Prostate gland (tissue), 2 donors: ENCODE measurements around the gene DDX11. TPM values are rescaled to one million over a fixed set of nuclear protein-coding genes. Genes with fewer than 3 reads are reported as not detected.

Experiments
- DNase-seq: peaks from one replicate; pipeline ENCODE4 v3.0.0-alpha.2; 2019; ENCODE audit warnings: low spot score
- H3K27ac ChIP-seq, 2 donors: fragments of 200-600 bp; sonication (generic); 2 replicates each; pipeline ENCODE4 v1.5.1; 2017 to 2019
- H3K27me3 ChIP-seq: fragments of 200-600 bp; sonication (generic); replicated peaks from 2 replicates; pipeline ENCODE4 v1.5.1; 2019; ENCODE audit not compliant: insufficient read depth
- H3K36me3 ChIP-seq, 2 donors: fragments of 200-600 bp; sonication (generic); 1 replicate in 1 of 2; 2 replicates in 1 of 2; pipeline versions ENCODE4 v1.5.1 to v1.8.1; 2017 to 2019
- H3K4me1 ChIP-seq: fragments of 200-600 bp; sonication (generic); replicated peaks from 2 replicates; pipeline ENCODE4 v1.5.1; 2019
- H3K4me3 ChIP-seq, 2 donors: fragments of 200-600 bp; sonication (generic); 2 replicates each; pipeline ENCODE4 v1.5.1; 2017 to 2019
- H3K9me3 ChIP-seq: fragments of 200-600 bp; sonication (generic); 2 replicates; pipeline ENCODE4 v1.5.1; 2017
- CTCF ChIP-seq, 4 experiments: fragments of 200-600 bp in 2 of 4; fragments of 450-650 bp in 2 of 4; sonication (generic) in 2 of 4; IDR thresholded peaks; 1 replicate in 3 of 4; 2 replicates in 1 of 4; pipeline ENCODE4 v1.5.1; 2016 to 2019; ENCODE audit warnings: antibody characterized with exemption in 4 of 4, mild to moderate bottlenecking in 2 of 4, moderate library complexity in 2 of 4
- POLR2A ChIP-seq: fragments of 450-650 bp; IDR thresholded peaks from one replicate; pipeline ENCODE4 v1.6.1; 2016; ENCODE audit warnings: antibody characterized with exemption, mild to moderate bottlenecking
- POLR2AphosphoS5 ChIP-seq: sonication (generic); formaldehyde crosslinking; IDR thresholded peaks from one replicate; pipeline ENCODE4 v1.6.1; 2017; ENCODE audit warnings: antibody characterized with exemption
- WGBS: methylation state at CpG from one replicate; pipeline ENCODE4 v1.1.5; 2018; 5-methylcytosine and 5-hydroxymethylcytosine counted together
- intact Hi-C: fragments of 100-400 bp; cut with DNase I; formaldehyde crosslinking; loops from one replicate; pipeline ENCODE4 v1.14.2; 2022
- total RNA-seq, 2 donors: library from RNA; depleted of rRNA; stranded (reverse); fragments of >200 nt; gene quantifications; one replicate each; pipeline ENCODE4 v1.1.0, GENCODE V29; 2016

The DDX11 gene
- total RNA-seq, 2 donors from 2014 or later, result 24.2 to 49.0 TPM

DNA sequence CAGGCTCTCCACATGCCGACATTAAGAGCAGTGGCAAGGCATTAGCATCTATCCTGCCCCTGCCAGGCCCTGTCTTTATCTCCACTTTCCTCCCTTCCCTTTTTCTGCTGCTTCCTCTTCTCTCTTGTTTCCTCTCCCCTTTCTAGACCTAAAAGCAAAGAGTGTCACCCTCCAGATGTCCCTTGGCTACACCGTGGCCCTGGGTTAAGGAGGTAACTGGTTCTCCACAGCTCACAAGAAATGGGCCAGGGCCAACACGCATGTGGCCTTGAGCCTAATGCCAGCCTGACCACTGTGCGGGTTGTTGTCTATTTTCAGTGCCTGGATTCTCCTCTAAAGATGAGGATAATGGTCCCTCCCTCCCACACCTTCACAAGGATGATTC, 41.7 kb upstream of the DDX11 start:
- WGBS, result 83% methylated on average over 4 of the region's 4 CpGs
- intact Hi-C loops, result no loop called here
- Histone ChIP-seq H3K9me3 (no peaks in the 10 kb centered on the region), H3K27me3 (no peaks in the 10 kb centered on the region), H3K4me1 (no peaks in the 10 kb centered on the region), H3K36me3 (no peaks in the 10 kb centered on the region), H3K4me3 (no peak overlapping the region), H3K27ac (no peak overlapping the region)
- no peak for DNase-seq
- TF ChIP-seq CTCF (IDR thresholded peaks at IDR 0.05) (no peak), POLR2AphosphoS5 (no peak), POLR2A (no peak)

- TF ChIP-seq POLR2AphosphoS5, result no peak
- no peak for TF ChIP-seq CTCF (IDR thresholded peaks at IDR 0.05)
- no peak for TF ChIP-seq POLR2A
- no peak overlapping the region for H3K4me3 ChIP-seq
- no peaks in the 10 kb centered on the region for H3K36me3 ChIP-seq
- no peaks in the 10 kb centered on the region for H3K27me3 ChIP-seq
- no peaks in the 10 kb centered on the region for H3K4me1 ChIP-seq
- intact Hi-C loops, result no loop called here
- no peak overlapping the region for H3K27ac ChIP-seq
- no peak for DNase-seq
- 67% methylated on average over 3 of the region's 3 CpGs for WGBS
- H3K9me3 ChIP-seq, result no peaks in the 10 kb centered on the region
Observed at GRCh38 chr12:31033146-31033545, 40.5 kb upstream of the DDX11 start.

DNA sequence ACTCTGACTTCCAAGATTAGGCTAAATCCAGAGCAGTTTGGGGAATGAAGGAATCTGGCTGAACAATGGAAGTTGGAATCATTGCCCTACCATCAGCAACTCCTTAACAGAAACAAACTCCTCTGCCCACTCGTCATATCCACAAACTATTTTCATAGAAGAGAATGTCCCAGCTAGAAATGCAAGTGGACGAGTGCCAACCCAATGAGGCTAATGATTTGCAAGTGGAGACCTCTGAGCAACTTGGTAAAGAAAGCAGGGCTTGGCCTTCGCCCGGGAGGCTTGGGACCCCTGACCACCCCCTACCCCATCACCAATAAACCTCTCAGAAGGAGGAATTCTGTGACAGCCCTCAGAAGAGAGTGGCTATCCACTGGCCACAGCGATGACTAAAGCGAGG, 40.0 kb upstream of the DDX11 start:
- intact Hi-C loops, result no loop called here
- TF ChIP-seq POLR2AphosphoS5 (no peak), POLR2A (no peak), CTCF (IDR thresholded peaks at IDR 0.05) (no peak)
- H3K4me1 ChIP-seq, result no peaks in the 10 kb centered on the region
- WGBS, result 59% methylated on average over 6 of the region's 6 CpGs
- no peak for DNase-seq
- no peaks in the 10 kb centered on the region for H3K27me3 ChIP-seq
- H3K4me3 ChIP-seq, result no peak overlapping the region
- H3K9me3 ChIP-seq, result no peaks in the 10 kb centered on the region
- no peaks in the 10 kb centered on the region for H3K36me3 ChIP-seq
- peak overlapping the region in 1 of 2 donors; percentile 22 for H3K27ac ChIP-seq

DNA sequence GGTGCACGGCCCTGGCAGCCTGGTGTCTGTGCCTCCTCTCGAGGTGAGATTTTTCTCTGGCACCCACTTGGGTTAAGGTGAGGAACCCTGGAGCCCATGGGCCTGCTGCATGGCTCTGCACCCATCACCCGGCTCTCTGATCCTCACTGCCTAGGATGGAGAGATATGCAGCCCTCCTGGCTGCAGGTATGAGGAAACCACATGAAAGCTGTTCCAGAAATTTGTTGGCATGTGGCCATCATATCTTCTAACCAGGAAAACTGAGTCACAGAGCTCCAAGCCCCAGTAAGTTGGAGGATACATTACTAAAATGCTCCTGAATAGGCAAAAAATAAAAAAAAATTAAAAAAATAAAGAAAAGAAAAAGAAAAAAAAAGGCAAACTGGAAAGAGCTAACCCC, 39.3 kb upstream of the DDX11 start:
- intact Hi-C loops, result no loop called here
- WGBS, result 87% methylated on average over 3 of the region's 3 CpGs
- H3K27me3 ChIP-seq, result no peaks in the 10 kb centered on the region
- H3K4me3 ChIP-seq, result no peak overlapping the region
- no peaks in the 10 kb centered on the region for H3K9me3 ChIP-seq
- TF ChIP-seq CTCF (IDR thresholded peaks at IDR 0.05), result no peak
- TF ChIP-seq POLR2AphosphoS5, result no peak
- TF ChIP-seq POLR2A, result no peak
- no peak for DNase-seq
- H3K27ac ChIP-seq, result peak overlapping the region in 1 of 2 donors; percentile 22
- no peaks in the 10 kb centered on the region for H3K4me1 ChIP-seq
- no peaks in the 10 kb centered on the region for H3K36me3 ChIP-seq

GRCh38 chr12:31035226-31035625, 38.4 kb upstream of the DDX11 start:
- TF ChIP-seq POLR2A, result no peak
- no peak for TF ChIP-seq POLR2AphosphoS5
- TF ChIP-seq CTCF (IDR thresholded peaks at IDR 0.05), result no peak
- DNase-seq, result no peak
- intact Hi-C loops, result no loop called here
- Histone ChIP-seq H3K9me3 (no peaks in the 10 kb centered on the region), H3K4me1 (no peaks in the 10 kb centered on the region), H3K27me3 (no peaks in the 10 kb centered on the region), H3K27ac (no peak overlapping the region), H3K36me3 (no peaks in the 10 kb centered on the region), H3K4me3 (no peak overlapping the region)
- 61% methylated on average over 4 of the region's 4 CpGs for WGBS
